GM18508 (cell line): ENCODE data around the gene GIMD1.
"Not testable (repeated sequence)": the region's sequence is repeated elsewhere in the genome, so short reads cannot be mapped to it uniquely, and the experiment has no call there.

Experiments
- ATAC-seq: cut with Tn5 transposase; IDR thresholded peaks from one replicate; pipeline ENCODE4 v1.9.1; 2021; ENCODE audit warnings: moderate number of reproducible peaks; ENCODE audit not compliant: insufficient read depth, unreplicated experiment

GIMD1 gene

GRCh38 chr4:106368678-106369077 lies at the start of gene GIMD1:
TSS of gene GIMD1 (minus strand) at chr4:106368778. CDS start at chr4:106367435, 1,343 bp downstream.
- no peak for ATAC-seq

DNA sequence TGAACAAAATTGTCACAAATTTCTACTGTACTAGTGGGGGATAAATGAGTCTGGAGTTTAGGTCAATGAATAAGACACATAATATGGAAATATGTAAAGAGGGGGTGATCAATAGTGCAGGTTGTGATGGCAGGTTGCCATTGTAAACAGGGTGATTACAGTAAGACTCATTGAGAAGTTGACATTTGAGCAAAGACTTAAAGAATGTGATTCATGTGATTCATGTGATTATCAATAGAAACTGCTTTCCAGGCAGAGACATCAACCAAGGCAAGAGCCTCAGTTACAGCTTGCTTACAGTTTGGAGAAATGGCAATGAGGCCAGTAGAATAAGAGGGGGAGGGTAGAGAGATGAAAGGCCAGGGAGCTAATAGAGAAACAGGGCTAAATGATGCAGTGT lies 45.8 kb upstream of the GIMD1 start:
- ATAC-seq = no peak

DNA sequence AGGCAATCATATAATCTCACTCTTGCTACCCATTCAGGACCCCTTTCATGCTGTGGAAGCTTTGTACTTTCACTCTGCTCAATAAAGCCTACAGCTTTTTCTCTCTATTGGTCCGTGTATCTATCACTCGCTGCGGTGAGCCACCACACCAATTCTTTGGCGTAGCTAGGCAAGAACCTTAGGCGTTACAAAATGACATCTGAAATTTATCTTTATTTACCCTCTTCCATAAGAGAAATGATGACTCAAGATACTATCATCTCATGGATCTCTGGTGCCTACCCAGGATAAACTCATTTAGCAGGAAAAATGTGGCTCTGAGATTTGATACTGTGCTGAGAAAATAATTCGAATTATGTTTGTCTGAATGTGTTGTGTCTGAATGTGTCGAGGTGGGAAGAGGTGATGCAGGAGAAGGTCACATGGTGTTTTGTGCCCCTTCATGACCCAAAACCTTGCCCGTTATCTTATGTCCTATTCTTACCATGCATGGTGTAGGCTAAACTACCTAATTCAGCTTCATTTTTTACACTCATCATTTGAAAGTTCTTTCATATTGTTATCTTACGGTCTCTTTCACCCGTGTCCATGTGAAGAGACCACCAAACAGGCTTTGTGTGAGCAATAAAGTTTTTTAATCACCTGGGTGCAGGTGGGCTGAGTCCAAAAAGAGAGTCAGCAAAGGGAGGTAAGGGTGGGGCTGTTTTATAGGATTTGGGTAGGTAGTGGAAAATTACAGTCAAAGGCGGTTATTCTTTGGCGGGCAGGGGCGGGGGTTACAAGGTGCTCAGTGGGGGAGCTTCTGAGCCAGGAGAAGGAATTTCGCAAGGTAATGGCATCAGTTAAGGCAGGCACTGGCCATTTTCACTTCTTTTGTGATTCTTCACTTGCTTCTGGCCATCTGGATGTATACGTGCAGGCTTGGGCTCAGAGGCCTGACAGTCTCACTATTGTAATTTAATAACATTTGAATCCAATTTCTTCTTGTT lies 41.6 kb upstream of the GIMD1 start:
- ATAC-seq = no peak

GRCh38 chr4:106408004-106408403 lies 39.4 kb upstream of the GIMD1 start:
- ATAC-seq = not testable (repeated sequence)

- ATAC-seq = no peak
These were observed 32.6 kb upstream of the GIMD1 start for GRCh38 chr4:106401157-106401556.

- ATAC-seq = not testable (repeated sequence)
These were observed 30.3 kb upstream of the GIMD1 start for GRCh38 chr4:106398898-106399297.

DNA sequence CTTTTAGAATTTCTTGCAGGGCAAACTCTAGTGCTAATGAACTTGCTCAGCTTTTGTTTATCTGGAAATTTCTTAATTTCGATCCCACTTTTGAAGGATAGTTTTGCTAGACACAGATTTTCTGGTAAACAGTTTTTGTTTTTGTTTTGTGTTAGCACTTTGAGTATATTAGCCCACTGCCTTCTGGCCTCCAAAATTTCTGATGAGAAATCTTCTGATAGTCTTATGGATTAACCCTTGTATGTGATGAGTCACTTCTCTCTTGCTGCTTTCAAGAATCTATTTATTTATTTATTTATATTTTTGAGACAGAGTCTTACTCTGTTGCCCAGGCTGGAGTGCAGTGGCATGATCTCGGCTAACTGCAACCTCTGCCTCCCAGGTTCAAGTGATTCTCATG lies 27.0 kb upstream of the GIMD1 start:
- no peak for ATAC-seq

DNA sequence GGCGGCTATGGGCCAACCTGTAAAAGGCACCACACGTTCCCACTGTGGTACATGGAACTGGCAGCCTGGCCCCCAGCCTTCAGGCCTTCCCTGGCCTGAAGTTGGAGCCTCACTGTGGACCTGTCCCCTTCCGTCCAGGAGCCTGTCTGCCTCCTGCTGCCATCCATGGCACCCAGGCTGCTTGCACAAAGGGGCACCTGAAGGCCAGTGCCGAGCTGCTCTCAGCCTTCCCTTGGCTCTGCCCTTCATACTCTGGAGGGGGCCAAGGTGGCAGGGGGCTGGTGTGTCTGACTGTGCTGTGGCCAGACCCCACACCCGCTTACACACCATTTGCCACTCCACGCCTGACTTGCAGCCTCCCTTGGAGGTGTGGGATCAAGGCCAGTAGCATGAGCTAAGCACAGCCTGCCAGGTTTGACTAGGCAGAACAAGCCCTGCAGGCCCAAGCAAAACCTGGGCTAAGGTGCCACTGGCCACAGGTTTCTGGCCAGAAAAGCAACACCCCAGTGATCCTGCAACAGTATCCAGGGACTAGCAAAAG lies 17.3 kb upstream of the GIMD1 start:
- no peak for ATAC-seq

DNA sequence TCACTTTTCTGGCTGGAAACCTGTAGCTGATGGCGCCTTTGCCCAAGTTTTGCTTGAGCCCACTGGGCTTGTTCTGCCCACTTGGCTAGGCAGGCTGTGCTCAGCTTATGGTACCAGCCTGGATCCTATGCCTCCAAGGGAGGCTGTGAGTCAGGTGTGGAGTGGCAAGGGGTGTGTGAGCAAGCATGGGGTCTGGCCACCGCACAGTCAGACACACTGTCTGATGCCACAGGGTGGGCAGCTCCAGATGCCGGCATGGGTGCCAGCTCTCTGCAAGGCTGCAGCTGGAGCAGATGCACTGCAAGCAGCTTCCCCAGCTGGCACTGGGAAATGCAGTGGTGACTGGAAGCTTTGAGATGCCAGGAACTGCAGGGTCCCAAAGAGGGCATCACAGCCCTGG lies 16.3 kb upstream of the GIMD1 start:
- no peak for ATAC-seq

GRCh38 chr4:106380179-106380578 lies 11.6 kb upstream of the GIMD1 start:
- ATAC-seq = no peak

- ATAC-seq = no peak
These were observed 4.4 kb upstream of the GIMD1 start for GRCh38 chr4:106373026-106373425.

DNA sequence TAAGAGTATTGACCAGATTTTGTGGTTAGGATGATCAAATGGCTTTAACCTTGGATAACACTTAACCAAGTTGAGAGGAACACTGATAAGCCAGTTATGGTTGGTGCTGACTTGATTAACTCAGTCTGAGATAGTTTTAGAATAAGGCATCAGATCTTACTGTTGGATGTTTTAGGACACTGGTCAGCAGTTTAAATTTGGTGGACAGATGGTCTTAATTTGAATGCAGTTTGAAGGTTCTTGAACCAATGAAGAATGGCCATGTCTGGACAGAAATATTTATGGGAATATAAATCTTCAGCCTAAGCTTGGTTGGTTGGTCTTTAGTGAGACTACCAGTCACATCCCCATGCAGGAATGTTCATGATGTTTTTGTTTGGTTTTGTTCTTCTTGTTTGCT lies 2.6 kb upstream of the GIMD1 start:
- ATAC-seq = no peak

DNA sequence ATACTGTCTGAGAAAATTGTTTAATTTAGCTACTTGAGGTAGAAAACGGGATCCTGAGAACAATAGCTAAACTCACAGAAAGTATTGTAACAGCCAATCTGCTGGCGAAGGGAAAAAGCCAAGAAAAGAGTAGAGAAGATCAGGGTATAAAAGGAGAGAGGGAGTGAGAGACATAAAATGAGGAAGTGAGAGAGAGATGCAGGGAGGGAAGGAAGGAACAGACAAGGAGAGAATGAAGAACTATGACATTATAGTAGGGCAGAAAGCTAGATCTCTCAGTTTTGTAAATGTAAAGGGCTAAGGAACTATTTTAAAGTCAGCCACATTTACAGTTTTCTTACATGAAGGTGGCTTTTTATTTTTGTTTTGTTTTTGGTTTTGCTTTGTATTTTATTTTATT lies 1.6 kb upstream of the GIMD1 start:
- no peak for ATAC-seq

- ATAC-seq = no peak
These were observed 980 bp upstream of the GIMD1 start for GRCh38 chr4:106369456-106370060.

DNA sequence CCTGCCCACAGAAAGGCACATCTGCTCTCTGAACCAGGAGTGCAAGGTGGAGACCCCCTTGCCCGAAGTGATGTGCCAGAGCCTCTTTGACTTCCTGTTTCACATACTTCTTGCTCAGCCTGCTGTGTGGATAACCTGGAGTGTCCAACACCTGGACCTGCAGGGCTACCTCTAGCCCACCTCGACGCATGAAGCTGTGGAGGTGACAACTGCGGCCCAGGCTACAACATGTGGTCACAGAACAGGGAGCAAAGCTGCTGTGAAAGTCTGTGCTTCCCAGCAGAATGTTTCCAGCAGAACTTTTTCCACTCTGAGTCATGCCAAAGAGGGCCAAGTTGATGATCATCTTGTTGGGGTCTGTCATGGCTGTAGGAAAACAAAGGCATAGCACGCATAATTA lies 1.5 kb downstream of the GIMD1 start:
- ATAC-seq = no peak

GRCh38 chr4:106366026-106366425 lies 2.6 kb downstream of the GIMD1 start:
- no peak for ATAC-seq

GRCh38 chr4:106365613-106366012 lies 3.0 kb downstream of the GIMD1 start:
- ATAC-seq = no peak

DNA sequence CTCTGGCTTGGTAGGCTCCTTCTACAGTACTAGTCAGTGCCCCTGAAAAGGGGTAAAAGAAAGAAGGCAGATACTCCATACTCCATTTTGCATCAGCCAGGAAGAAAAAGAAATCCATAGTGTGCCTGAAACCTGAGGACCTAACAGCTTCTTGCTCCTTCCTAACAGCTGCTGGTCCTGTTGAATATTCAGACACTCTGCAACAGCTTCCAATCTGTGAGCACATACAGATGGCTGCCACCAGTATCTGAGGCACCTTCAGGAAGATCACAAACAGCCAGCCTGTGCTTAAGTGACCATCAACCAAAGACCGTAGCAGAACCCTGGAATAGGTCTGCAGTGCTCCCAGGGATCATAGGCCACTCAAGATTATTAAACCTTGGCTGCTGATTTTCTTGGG lies 4.3 kb downstream of the GIMD1 start:
- ATAC-seq = no peak

DNA sequence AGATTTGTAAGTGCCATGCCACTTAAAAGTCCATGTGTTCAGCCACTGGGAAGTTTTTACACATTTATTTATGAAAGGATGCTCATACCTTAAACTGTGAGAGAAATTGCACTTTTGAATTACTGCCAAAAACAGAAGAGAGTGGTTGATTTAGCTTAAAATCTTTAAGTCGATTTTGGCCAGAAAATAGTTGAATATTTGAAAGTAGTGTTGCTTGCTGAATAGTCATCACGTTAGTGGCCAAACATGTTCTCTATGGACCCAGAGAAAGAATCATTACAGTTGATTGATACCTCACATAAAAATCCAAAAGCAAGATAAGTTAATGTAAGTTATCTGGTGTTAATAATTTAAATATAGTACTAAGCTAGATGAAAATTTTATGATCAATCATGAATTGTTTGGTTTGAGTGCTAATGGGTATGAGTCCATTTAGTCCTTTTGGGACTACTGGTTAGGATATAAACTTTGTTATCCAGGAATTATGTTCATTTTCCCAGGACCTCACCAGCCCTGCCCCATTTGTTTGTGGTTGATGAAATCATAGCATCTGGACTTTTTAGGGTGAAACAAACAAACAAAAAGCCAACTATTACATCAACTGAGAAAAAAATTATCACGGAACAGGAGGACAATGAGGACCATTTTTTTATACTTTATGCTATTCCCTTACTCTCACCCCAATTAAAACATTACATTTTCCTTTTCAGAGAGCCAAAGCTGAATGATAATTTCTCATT lies 6.3 kb downstream of the GIMD1 start:
- ATAC-seq = no peak

- no peak for ATAC-seq
These were observed 9.7 kb downstream of the GIMD1 start for GRCh38 chr4:106358899-106359298.

DNA sequence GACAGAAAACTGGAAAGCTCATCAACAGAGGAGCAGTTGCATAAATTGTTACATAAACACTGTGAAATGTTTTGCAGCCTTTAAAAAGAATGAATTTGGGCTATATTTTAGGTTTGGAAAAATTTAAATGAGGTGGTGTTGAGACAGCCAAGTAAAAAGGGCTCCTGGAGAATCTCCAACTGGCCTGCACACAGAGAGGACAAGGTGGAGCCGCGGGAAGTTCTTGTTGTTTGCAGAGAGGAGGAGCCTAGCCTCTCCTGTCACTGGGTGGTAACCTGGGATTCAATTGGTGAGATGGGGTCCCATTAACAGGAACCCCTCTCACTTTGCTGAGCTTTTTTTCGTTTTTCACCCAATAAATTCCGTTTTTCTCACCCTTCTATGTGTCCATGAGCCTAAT lies 13.4 kb downstream of the GIMD1 start:
- no peak for ATAC-seq
